Osteoblast (primary cell): Measurements from ENCODE around the gene COA4. TPM values are rescaled to one million over a fixed set of nuclear protein-coding genes. Genes with fewer than 3 reads are reported as not detected.
"Not testable (repeated sequence)": the region's sequence is repeated elsewhere in the genome, so short reads cannot be mapped to it uniquely, and the experiment has no call there.

ENCODE experiments used
- DNase-seq: peaks from one replicate; pipeline ENCODE4 v3.0.0; 2011; ENCODE audit warnings: low spot score, mixed read lengths; ENCODE audit not compliant: insufficient read length; ENCODE audit errors: missing footprints
- H2AFZ ChIP-seq: 2 replicates; pipeline ENCODE4 v1.6.0; 2011; ENCODE audit warnings: mild to moderate bottlenecking, low read length
- H3K27ac ChIP-seq: 2 replicates; pipeline ENCODE4 v1.5.1; 2011; ENCODE audit warnings: mild to moderate bottlenecking, low read depth, low read length, moderate library complexity
- H3K27me3 ChIP-seq: 2 replicates; pipeline ENCODE4 v1.6.0; 2012; ENCODE audit warnings: mild to moderate bottlenecking, control low read depth, inconsistent platforms, low read length, moderate library complexity; ENCODE audit not compliant: insufficient read depth
- H3K36me3 ChIP-seq: 2 replicates; pipeline ENCODE4 v1.5.1; 2011; ENCODE audit warnings: mild to moderate bottlenecking, low read length, control low read depth, moderate library complexity; ENCODE audit not compliant: insufficient read depth
- H3K4me1 ChIP-seq: 2 replicates; pipeline ENCODE4 v1.5.1; 2011; ENCODE audit warnings: mild to moderate bottlenecking, low read length, control low read depth, moderate library complexity; ENCODE audit not compliant: insufficient read depth
- H3K4me2 ChIP-seq: 2 replicates; pipeline ENCODE4 v1.6.0; 2011; ENCODE audit warnings: mild to moderate bottlenecking, low read length; ENCODE audit not compliant: insufficient read depth
- H3K4me3 ChIP-seq: fragments of 200-600 bp; sonication (generic); 3 replicates; pipeline ENCODE4 v1.5.1; 2012; ENCODE audit warnings: mild to moderate bottlenecking, low read length, inconsistent platforms; ENCODE audit not compliant: insufficient read depth
- H3K79me2 ChIP-seq: 2 replicates; pipeline ENCODE4 v1.6.0; 2012; ENCODE audit warnings: mild to moderate bottlenecking, low read length, control low read depth, inconsistent platforms; ENCODE audit not compliant: insufficient read depth
- H3K9me3 ChIP-seq: 2 replicates; pipeline ENCODE4 v1.5.1; 2011; ENCODE audit warnings: low read depth, low read length, control low read depth
- H4K20me1 ChIP-seq: 2 replicates; pipeline ENCODE4 v1.6.0; 2012; ENCODE audit warnings: mild to moderate bottlenecking, low read length, control low read depth; ENCODE audit not compliant: insufficient read depth
- CTCF ChIP-seq: IDR thresholded peaks from 2 replicates; pipeline ENCODE4 v1.5.1; 2011; ENCODE audit warnings: mild to moderate bottlenecking, low read depth, low read length, moderate library complexity; ENCODE audit errors: extremely low read depth
- total RNA-seq: library from RNA; depleted of rRNA; stranded (reverse); fragments of >200 nt; gene quantifications from 2 replicates; pipeline ENCODE4 v1.2.3, GENCODE V29; 2012

The COA4 gene
- total RNA-seq, 1 donor, result 45.2 TPM

DNA sequence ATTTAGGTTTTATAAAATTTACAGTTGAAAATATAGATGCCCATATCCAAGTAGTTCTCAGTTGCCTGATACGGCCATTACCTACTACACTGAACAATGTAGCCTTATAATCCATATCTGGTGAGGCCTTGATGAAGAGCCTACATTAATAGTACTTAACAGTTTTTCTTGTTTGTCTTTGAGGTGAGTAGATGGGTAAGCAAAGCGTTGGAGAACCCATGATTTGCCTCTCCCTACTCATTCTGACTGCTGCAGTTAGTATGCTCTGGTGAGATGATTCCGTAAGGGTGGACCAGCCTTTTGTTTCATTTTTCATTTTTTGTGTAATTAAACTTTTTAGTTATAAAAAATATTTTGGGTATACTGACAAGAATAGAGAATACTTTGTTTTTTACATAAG lies 11.6 kb upstream of the COA4 start:
- no peak for DNase-seq
- no peaks in the 10 kb centered on the region for H3K27me3 ChIP-seq
- H2AFZ ChIP-seq, result no peak overlapping the region
- H3K36me3 ChIP-seq, result peaks cover 12% of the 10 kb centered on the region
- no peaks in the 10 kb centered on the region for H3K79me2 ChIP-seq
- H3K27ac ChIP-seq, result no peak overlapping the region
- H3K9me3 ChIP-seq, result no peaks in the 10 kb centered on the region
- H4K20me1 ChIP-seq, result no peaks in the 10 kb centered on the region
- no peak for TF ChIP-seq CTCF
- no peaks in the 10 kb centered on the region for H3K4me1 ChIP-seq
- H3K4me3 ChIP-seq, result no peak overlapping the region
- no peak overlapping the region for H3K4me2 ChIP-seq

DNA sequence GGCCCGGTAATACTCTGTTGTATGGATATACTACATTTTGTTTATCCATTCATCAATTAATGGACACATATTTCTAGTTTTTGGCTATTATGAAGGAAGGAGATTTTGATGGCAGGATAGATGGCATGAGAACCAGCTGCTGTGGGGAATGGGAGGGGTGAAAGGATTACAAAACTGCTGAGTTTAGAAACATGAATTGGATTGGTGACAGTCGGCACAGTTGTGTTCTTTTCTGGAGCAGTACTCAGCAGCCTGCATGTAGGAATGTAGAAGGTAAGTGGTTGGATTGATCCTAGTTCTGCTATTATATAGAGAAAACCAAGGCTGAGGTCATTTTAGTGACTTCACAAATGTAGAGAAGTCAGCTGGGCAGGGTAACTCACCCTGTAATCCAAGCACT lies 7.2 kb upstream of the COA4 start:
- TF ChIP-seq CTCF, result no peak
- Histone ChIP-seq H3K27ac (no peak overlapping the region), H3K36me3 (peaks cover 3% of the 10 kb centered on the region), H3K79me2 (peaks cover 2% of the 10 kb centered on the region), H2AFZ (no peak overlapping the region), H3K4me1 (no peaks in the 10 kb centered on the region), H3K4me3 (no peak overlapping the region), H3K4me2 (no peak overlapping the region), H3K27me3 (no peaks in the 10 kb centered on the region), H4K20me1 (no peaks in the 10 kb centered on the region), H3K9me3 (no peaks in the 10 kb centered on the region)
- DNase-seq, result no peak

DNA sequence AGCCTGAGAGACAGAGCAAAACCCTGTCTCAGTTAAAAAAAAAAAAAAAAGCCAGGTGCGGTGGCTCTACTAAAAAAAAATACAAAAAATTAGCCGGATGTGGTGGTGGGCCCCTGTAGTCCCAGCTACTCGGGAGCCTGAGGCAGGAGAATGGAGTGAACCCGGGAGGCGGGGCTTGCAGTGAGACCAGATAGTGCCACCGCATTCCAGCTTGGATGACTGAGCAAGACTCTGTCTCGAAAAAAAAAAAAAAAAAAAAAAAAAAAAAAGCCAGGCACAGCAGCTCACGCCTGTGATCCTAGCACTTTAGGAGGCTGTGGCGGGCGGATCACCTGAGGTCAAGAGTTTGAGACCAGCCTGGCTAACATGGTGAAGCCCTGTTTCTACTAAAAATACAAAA lies 3.8 kb upstream of the COA4 start:
- H2AFZ ChIP-seq, H3K9me3 ChIP-seq, H3K27ac ChIP-seq, H4K20me1 ChIP-seq, H3K4me2 ChIP-seq, H3K4me3 ChIP-seq, DNase-seq, H3K27me3 ChIP-seq, H3K36me3 ChIP-seq: not testable (repeated sequence)
- peaks cover 15% of the 10 kb centered on the region for H3K4me1 ChIP-seq
- H3K79me2 ChIP-seq, result peaks cover 29% of the 10 kb centered on the region

DNA sequence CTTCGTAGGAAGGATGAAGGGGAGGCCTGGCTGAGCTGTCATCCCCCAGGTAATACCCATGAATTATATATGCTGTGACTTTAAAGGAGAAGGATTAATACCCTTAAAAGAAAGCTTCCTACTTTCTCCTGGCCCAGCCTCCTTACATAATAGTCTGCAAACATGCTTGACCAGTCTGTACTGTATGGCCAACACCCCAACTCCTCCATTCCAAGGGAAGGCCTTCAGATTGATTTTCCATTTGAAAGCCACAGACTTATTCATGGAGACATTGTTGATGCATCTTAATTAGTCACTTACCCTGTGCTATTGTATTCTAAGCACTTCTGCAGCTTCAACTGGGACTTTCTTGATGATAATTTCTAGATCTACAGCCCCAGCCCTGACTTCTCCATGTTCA lies 2.1 kb upstream of the COA4 start:
- Histone ChIP-seq H3K27ac (no peak overlapping the region), H2AFZ (no peak overlapping the region), H3K4me1 (peaks cover 18% of the 10 kb centered on the region), H4K20me1 (peaks cover 2% of the 10 kb centered on the region), H3K36me3 (peaks cover 10% of the 10 kb centered on the region), H3K9me3 (no peaks in the 10 kb centered on the region), H3K4me3 (no peak overlapping the region), H3K27me3 (no peaks in the 10 kb centered on the region), H3K4me2 (no peak overlapping the region), H3K79me2 (peaks cover 44% of the 10 kb centered on the region)
- TF ChIP-seq CTCF, result no peak
- no peak for DNase-seq
